Effector CD8-positive, alpha-beta T cell (primary cell): ENCODE measurements around the gene HECW1.

Experiments used
- DNase-seq: peaks from one replicate; lab custom pipeline; 2025; lab: John Stamatoyannopoulos, UW

HECW1 gene

DNA sequence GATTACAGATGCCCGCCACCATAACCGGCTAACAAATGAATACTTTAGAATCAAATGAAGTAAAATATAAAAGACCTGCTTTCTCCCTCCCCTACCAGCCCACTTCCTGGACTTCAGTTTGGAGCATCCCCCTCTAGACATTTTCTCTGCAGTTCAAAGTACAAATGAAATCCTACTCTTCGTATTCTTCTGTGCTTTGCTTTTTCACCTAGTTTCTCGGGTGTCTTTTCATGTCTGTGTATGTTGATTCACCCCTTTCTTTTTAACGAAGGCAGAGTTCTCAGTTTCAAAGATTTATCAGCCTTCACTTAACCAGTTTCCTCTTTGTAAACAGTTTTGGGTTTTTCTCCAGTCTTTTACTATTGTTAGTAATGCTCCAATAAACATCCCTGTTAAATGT lies 324.6 kb downstream of the HECW1 start:
- no peak for DNase-seq

DNA sequence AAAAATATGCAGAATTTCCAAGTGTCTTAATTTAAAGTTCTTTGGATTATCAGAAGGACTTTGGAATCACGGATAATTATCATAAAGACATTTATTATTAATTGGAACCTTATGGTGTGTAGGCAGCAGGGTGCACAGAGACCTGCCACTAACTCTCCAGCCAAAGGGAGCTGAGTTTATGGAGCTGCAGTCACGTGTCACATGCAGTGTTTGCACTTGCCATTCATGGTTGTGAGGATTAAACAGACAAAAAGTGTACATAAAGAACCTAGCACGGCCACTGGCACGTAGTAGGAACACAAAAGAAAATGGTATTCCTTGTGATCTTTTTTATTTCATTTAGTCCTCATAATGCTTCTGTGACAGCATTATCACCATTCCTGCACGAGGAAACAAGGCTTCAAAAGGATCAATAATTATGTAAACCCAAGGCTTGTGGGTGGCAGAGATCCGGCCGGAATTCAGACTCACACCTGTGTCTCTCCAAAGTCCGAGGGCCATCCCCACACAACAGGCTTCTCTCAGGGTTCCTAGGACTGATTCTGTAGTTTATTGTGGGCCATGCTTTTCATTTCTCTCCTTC lies 326.5 kb downstream of the HECW1 start:
- no peak for DNase-seq

DNA sequence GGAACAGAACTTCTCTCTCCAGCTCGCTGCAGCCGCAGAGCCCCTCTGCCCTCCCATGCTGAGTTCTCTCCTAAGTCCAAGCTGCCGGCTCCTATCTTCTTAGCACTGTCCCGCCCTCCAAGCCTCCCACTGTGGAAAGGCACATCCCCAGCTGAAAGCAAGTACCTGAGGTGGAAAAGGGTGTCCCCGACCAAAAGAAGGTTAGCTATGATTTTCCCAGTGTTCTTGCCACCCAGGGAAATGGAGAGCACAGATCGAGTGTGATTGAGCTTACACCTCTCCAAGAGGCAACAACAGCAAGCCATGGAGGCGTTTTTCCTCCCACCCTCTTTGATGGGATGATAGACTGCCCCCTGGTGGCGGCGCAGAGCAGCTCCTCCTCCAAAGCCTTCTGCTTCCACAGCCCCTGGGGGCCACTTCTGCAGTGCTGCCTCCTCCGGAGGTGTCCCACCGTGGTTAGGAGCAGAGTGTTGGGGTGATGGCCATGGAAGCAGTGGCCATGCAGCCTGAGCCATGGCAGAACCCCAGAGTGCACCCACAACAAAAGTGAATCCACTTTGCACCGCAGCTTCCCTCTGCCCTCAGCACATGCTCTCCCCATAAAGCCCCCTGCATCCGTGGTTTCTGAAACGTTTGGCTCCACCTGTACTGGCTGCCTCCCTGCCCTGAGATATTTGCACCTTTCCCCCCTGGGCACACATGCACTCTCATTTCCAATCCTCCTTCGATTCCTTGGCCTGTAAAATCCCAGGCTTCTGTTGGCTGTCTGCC lies 327.4 kb downstream of the HECW1 start:
- peak; percentile 16 for DNase-seq

DNA sequence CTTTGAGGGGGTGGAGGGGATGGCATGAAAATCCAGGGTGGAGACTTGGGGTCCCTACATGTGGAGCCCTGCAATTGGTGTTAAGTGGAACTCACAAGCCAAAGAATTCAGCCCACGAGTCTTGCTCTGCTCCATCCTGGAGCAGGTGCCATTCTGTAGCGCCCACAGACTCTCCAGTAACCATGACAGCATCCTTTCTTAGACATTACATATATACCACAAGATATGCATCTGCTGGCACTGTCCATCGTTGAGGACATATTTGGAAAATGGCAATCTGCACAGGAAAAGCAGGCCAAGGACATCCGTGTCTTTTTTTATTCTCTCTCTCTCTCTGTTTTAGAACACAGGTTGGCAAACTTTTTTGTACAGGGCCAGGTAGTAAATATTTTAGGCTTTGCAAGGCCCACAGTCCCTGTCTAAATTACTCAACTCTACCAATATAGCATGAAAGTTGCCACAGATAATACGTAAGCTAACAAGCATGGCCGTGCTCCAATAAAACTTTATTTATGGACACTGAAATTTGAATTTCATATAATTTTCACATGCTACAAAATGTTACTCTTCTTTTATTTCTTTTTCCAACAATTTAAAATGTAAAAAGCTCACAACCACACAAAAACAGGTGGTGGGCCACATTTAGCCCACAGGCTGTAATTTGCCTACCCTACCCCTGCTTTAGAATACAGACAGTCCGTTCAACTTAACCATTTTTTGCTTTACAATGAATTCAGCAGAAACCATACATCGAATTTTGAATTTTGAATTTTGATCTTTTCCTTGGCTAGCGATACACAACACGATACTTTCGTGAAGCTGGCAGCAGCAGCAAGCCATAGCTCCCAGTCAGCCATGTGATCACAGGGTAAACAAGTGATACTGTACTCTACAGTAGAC lies 329.0 kb downstream of the HECW1 start:
- no peak for DNase-seq

DNA sequence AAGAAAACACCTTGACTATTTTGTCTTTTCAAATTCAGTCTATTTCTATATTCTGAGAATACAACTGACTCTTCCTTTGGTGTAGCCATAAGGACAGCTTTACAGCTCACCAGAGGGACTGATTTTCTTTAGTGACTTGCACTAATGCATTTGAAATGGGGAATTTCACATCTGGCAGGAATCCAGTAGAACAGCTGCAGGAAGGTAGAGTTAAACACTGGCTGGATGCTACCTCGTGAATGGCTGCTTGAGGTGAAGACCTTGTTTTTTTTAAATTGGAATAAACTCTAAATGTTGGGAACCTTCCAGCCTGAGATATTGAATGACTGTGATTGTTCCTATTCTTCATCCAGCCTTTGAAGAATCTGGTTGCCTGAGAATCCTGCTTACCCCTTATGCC lies 330.9 kb downstream of the HECW1 start:
- DNase-seq: no peak

DNA sequence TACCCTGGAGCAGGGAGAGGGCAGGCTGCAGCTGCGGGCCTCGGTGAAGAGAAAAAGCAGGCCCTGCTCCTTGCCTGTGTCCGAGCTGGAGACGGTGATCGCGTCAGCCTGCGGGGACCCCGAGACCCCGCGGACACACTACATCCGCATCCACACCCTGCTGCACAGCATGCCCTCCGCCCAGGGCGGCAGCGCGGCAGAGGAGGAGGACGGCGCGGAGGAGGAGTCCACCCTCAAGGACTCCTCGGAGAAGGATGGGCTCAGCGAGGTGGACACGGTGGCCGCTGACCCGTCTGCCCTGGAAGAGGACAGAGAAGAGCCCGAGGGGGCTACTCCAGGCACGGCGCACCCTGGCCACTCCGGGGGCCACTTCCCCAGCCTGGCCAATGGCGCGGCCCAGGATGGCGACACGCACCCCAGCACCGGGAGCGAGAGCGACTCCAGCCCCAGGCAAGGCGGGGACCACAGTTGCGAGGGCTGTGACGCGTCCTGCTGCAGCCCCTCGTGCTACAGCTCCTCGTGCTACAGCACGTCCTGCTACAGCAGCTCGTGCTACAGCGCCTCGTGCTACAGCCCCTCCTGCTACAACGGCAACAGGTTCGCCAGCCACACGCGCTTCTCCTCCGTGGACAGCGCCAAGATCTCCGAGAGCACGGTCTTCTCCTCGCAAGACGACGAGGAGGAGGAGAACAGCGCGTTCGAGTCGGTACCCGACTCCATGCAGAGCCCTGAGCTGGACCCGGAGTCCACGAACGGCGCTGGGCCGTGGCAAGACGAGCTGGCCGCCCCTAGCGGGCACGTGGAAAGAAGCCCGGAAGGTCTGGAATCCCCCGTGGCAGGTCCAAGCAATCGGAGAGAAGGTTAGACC lies 332.5 kb downstream of the HECW1 start:
- no peak for DNase-seq

DNA sequence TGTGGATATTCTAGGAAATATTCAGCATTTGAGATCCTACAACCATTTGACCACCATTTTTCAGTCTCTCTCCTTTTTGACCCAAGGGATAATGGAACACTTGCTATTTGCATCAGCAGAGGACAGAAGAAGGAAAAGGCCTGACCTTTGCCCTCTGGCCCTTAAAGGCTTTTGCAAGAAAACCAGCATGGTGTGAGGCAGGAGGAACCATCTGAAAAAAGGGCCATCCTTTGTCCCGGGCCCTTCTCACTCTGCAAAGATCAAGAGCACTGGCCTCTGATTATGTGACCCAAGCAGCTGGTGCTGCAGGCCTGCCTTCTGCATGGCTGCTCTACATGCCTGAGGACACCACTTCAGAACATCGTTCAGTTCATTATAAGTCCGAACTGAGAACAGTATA lies 337.1 kb downstream of the HECW1 start:
- no peak for DNase-seq

DNA sequence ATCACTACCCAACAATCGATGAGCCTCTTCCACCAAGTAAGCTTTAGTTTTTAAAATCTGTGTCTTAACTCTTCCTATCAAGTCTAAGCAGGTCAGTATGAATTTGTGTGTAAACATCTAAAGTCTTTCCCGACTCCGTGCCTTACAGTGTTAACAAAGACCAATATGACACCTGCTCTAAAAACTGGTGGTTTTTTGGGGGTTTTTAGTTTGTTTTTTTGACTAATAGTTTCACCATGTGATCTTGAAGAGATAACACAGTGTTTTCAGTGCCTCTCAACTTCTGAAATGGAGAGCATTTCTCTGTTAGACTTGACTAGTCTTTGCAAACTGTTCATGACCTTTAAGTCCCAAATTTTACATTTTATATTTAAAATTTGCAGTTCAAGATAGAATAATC lies 338.4 kb downstream of the HECW1 start:
- no peak for DNase-seq

DNA sequence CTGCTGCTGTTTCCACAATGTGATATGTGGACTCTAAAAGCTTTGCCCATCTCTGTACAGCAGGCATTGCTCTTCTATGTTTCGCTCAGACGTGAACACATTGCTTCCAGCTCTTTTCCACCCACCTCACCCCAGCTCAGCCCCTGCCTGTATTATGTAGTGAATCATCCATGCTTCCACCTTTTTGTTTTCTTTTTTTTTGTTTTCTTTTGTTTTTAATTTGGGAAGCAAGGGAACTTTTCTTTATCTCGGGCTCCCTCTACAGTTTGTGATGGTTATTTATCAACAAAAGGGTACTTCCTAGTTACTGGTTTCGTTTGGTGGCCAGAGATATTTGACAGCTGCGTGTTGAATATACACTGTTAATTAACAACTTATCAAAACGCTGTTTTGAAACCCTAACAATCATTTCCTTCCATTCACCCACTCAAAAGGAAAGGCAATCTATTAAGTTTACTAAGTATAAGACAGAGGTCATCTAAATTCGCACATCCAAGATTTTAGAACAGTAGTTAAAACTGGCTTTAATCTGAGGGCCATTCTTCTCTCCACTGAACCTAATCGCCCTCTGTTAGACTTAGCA lies 342.6 kb downstream of the HECW1 start:
- DNase-seq: no peak

DNA sequence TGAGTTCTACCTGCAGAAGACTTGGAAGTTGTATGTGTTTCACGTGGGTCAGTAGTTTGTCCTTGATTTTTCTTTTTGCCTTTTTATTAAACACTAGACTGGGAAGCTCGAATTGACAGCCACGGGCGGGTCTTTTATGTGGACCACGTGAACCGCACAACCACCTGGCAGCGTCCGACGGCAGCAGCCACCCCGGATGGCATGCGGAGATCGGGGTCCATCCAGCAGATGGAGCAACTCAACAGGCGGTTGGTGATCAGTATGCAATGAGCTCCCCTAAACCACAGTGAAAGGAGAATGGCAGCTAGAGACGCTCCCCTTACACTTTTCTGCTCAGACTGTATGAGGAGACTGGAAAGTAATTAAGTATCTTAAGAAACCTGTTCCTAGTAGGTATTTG lies 343.8 kb downstream of the HECW1 start:
- DNase-seq: no peak

DNA sequence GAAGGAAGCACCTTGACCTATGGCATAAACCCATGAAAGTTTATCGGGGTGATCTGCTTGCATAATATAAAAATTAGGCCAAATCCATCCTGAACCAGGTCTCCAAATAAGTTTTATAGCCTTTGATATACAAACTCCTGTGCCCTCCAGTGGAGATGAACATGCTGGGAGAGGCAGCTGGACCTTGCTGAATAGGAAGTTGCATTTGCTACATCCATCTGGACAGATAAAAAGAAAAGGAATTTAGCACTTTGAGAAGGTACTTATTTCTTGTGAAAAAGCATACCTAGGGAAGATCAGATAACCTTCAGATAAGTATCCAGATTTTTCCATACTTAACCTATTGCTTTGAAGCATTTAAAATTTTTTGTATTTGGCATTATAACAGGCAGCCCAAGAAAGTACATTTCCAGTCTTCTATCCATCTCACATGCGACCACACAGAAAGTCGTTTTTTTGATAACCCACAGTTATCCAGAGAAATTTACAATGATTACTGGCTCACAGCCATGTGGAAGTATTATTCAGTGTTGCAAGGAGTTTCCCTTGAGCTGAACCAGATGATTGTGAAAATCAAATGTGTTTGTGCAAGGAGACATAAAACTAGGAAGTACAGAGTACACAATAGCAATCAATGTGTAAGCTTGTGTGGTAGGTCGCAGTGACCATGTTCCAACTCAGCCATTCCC lies 346.0 kb downstream of the HECW1 start:
- DNase-seq: no peak

DNA sequence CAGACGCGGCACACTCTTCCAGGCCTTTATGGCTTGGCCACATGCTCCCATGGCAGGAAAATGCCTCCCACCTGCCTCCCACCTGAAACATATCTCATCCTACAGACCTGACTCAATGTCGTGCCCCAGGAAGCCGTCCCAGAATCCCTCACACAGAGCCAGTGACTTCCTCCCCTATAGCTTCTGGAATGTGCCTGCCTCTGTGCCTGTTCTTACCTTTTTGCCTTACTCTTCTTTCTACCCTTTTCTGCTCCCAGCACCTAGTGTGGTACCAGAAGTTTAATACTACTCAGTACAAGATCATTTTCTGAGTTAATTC lies 346.5 kb downstream of the HECW1 start:
- DNase-seq: no peak

DNA sequence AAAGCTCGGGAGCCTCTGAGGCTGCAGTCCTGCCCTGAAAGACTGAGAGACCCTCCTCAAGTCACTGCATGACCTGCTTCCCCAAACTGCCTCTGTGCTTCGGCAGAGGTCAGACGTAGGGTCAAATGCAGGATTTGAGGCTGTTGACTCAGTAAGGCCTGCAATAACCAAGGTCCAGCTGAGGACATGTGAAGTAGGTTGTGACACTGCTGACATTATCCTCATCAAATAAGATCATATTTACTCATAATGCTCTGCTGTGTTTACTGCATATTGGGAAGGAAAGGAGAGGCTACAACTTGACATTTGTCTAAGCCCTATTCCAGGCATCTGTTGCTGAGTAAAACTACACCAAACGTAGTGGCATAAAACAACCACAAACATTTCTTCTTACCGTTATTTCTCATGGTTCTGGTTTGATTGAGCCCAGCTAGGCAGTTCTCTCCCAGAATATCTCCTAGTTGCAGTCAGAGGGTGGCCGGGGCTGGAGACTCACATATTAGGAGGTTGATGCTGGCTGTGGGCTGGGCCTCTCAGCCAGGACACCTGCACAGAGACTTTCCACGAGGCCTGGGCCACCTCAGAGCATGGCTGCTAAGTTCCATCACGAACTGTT lies 348.4 kb downstream of the HECW1 start:
- no peak for DNase-seq

DNA sequence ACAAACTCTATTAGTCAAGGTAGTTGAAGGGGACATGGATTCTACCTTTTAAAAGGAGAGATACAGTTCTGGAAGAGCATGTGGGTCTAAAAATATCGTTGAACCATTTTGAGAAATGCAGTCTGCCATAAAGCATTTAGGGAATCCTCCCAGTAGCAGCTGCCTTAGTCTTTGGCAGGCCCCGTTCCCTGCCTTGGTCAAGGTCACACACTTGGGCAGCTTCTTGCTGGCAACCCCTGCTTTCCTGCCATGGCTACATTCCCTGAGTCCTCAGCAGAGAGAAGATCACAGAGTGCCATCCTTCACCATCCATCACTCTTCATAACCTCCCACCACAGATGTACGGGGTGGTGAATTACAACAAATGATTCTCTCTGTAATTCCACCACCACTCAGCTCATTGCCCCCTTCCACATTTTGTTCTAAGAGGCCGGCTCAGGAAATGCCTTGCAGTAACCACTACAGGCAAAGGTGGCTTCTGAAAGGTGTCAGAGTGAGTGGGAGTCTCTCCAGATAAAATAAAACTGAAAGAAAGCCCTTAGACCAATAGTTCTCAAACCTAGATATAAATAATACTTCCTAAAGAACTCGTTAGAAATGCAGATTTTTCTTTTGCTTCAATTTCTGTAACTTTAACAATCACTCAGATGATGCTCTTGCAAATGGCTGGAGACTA lies 349.0 kb downstream of the HECW1 start:
- DNase-seq: no peak

DNA sequence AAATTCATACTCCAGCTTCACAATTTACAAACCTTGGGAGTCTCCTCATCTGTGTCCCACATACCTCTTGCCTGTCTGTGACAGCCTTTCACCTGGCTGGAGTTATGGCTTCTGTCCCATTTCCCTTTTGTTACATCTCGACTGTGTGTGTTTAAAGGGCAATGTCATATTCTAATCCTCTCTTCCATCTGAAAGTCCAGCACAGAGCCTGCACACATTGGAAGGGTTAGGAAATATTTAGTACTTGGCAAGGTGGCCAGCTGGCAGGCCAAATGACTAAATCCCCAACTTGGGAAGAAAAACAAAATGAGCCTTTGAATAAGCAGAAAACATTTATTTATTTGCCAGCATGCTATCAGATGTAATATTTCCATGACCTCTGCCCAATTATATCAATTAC lies 350.4 kb downstream of the HECW1 start:
- no peak for DNase-seq

DNA sequence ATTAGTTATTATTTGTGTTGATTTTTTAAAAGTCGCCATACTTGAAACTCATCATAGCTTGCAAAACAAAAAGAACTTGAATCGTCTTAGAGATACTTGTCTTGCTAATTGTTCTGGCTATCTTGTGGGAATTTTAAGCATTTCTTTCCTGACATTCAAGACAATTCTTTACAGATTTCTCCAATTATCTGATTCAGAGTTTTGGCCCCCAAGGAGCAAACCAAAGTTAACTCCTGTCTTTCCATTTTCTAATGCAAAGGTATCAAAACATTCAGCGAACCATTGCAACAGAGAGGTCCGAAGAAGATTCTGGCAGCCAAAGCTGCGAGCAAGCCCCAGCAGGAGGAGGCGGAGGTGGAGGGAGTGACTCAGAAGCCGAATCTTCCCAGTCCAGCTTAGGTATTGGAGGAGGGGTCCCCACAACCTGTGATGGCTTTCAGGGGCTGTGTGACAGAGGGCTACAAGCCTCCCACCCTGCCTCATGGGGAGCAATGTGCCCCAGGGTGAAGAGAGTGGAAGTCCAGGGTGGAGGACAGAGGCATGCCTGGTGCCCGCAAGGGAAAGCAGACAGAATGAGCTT lies 351.0 kb downstream of the HECW1 start:
- DNase-seq: no peak

DNA sequence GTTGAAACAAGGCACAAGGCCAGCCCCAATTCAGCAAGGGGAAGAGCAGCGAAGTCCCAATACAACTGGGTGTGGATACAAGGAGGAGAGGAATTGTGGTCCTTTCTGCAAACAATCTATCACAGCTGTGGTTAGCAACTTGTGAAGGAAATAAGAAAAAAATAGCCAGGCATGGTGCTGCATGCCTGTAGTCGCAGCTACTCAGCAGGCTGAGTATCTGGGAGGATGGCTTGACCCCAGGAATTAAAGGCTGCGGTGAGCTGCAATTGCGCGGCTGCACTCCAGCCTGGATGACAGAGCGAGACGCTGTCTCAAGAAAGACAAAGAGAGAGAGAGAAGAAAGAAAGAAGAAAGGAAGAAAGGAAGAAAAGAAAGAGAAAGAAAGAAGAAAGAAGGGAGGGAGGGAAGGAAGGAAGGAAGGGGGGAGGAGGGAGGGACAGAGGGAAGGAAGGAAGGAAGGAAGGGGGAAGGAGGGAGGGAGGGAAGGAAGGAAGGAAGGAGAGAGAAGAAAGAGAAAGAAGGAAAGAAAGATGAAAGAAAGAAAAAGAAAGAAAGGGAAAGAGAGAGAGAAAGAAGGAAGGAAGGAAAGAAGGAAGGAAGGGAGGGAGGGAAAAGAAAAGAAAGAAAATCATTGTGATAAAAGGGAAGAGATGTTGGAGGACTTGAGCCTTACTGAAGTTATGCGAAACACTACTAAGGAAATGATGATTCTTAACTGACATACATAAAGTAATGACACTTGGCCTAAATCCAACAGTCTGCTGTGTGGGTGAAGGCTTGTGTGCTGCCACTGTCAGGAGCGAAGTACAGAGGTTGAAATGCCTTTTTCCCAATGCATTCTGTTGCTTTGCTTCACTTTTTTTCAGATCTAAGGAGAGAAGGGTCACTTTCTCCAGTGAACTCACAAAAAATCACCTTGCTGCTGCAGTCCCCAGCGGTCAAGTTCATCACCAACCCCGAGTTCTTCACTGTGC lies 353.4 kb downstream of the HECW1 start:
- DNase-seq: no peak

DNA sequence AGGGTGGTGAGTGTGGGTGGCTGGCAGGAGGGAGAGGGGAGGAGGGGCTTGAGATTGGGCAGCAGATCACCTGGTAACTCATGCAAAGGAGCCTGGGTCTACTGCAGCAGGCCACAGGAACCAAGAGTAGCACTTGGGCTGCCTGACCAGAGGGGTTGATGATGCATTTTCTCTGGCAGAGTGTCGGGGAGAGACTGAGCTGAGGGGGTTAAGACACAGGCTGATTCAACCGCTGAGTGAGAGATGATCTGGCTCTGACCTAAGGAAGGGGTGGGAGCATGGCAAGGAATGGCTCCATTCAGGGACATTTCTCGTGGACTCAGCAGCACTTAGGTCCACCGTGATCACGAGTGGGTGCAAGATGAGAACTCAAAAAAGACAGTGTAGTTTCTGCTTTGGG lies 355.0 kb downstream of the HECW1 start:
- DNase-seq: no peak

DNA sequence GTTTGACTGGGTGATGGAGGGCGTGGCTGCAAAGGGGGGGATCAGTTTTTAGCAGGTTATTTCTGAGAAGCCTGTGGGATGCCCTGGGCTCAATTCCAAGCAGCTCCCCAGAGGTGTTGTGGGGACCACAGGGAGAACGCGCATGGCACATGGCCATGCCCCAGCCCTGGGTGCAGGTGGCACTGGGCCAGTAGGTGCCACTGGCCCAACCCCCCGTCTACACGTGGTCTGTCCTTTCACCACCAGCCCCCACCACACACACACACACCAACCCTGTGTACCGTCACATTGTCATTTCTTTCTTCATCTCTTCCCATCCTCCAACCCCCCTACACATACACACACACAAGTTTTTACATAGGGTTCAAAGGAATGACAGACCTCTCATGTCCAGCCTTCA lies 355.4 kb downstream of the HECW1 start:
- no peak for DNase-seq
